ENCODE results near the gene TBX1. TPM values are rescaled to one million over a fixed set of nuclear protein-coding genes. Genes with fewer than 3 reads are reported as not detected.

TBX1 gene
- total RNA-seq, 1 donor = 0.43 TPM

GRCh38 chr22:19812910-19813309 is 52.3 kb downstream of the TBX1 start:
- no peak for DNase-seq (ENCODE audit: low read depth)
- no peak for TF ChIP-seq CTCF (IDR thresholded peaks at IDR 0.05; ENCODE audit: insufficient read depth, low read depth, low read length)
- H3K4me3 ChIP-seq (ENCODE audit: low read depth, low read length) = no peak overlapping the region

GRCh38 chr22:19814428-19814827 is 53.9 kb downstream of the TBX1 start:
- no peak for DNase-seq (ENCODE audit: low read depth)
- TF ChIP-seq CTCF (IDR thresholded peaks at IDR 0.05; ENCODE audit: insufficient read depth, low read depth, low read length) = no peak
- no peak overlapping the region for H3K4me3 ChIP-seq (ENCODE audit: low read depth, low read length)

- no peak overlapping the region for H3K4me3 ChIP-seq (ENCODE audit: low read depth, low read length)
- DNase-seq (ENCODE audit: low read depth) = no peak
- no peak for TF ChIP-seq CTCF (IDR thresholded peaks at IDR 0.05; ENCODE audit: insufficient read depth, low read depth, low read length)
Observed at GRCh38 chr22:19815093-19815822, 54.7 kb downstream of the TBX1 start.

- no peak for TF ChIP-seq CTCF (IDR thresholded peaks at IDR 0.05; ENCODE audit: insufficient read depth, low read depth, low read length)
- no peak for DNase-seq (ENCODE audit: low read depth)
Observed at GRCh38 chr22:19815823-19816290, 55.3 kb downstream of the TBX1 start.

GRCh38 chr22:19816372-19817119 is 56.0 kb downstream of the TBX1 start:
- DNase-seq (ENCODE audit: low read depth) = no peak
- no peak for TF ChIP-seq CTCF (IDR thresholded peaks at IDR 0.05; ENCODE audit: insufficient read depth, low read depth, low read length)
- H3K4me3 ChIP-seq (ENCODE audit: low read depth, low read length) = no peak overlapping the region

More at GRCh38 chr22:19815823-19816290, 55.3 kb downstream of the TBX1 start:
- H3K4me3 ChIP-seq (ENCODE audit: low read depth, low read length) = no peak overlapping the region

Other genes starting within 250 kb of the TBX1 start
- gene CLDN5, start 236.4 kb upstream of the TBX1 start, total RNA-seq = not detected in 2 replicates
- 10.4 and 14.8 TPM in 2 replicates for gene SEPTIN5, start 46.3 kb upstream of the TBX1 start, total RNA-seq
- gene GP1BB, start 37.2 kb upstream of the TBX1 start, total RNA-seq = 0.86 and 2.6 TPM in 2 replicates
- 5.2 and 11.0 TPM in 2 replicates for gene GNB1L, start 94.1 kb downstream of the TBX1 start, total RNA-seq
- 15.1 and 19.0 TPM in 2 replicates for gene RTL10, start 94.1 kb downstream of the TBX1 start, total RNA-seq
- gene COMT, start 181.0 kb downstream of the TBX1 start, total RNA-seq = 173 and 236 TPM in 2 replicates
- 34.8 and 39.3 TPM in 2 replicates for gene TXNRD2, start 181.0 kb downstream of the TBX1 start, total RNA-seq